ENCODE results near the gene CITED4.

The CITED4 gene

DNA sequence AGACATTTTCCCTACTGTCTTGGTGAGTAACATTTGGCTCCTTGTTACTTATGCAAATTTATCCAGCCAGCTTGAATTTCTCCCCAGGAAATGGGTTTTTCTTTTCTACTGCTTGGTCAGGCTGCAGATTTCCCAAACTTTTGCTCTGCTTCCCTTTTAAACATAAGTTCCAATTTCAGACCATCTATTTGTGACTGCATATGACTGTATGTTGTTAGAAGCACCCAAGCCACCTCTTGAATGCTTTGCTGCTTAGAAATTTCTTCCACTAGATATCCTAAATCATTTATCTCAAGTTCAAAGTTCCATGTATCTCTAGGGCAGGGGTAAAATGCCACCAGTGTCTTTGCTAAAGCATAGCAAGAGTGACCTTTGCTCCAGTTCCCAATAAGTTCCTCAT lies 32.3 kb upstream of the CITED4 start:
- Mint-ChIP-seq H3K27ac (no peak overlapping the region), H3K4me3 (no peak overlapping the region), H3K4me1 (peaks cover 13% of the 10 kb centered on the region), H3K9me3 (peaks cover 18% of the 10 kb centered on the region), H3K36me3 (no peaks in the 10 kb centered on the region)
- DNase-seq (ENCODE audit: low spot score in 2 of 2) = no peak
- no peak for ATAC-seq

- peaks cover 13% of the 10 kb centered on the region for H3K4me1 Mint-ChIP-seq
Observed at GRCh38 chr1:40893946-40894345, 31.8 kb upstream of the CITED4 start.

GRCh38 chr1:40892354-40892753 lies 30.2 kb upstream of the CITED4 start:
- no peak for ATAC-seq
- Mint-ChIP-seq H3K36me3 (no peaks in the 10 kb centered on the region), H3K27ac (no peak overlapping the region), H3K4me1 (peaks cover 6% of the 10 kb centered on the region), H3K9me3 (peaks cover 18% of the 10 kb centered on the region), H3K4me3 (no peak overlapping the region)
- no peak for DNase-seq (ENCODE audit: low spot score in 2 of 2)

More at GRCh38 chr1:40893946-40894345, 31.8 kb upstream of the CITED4 start:
- H3K36me3 Mint-ChIP-seq = no peaks in the 10 kb centered on the region
- peaks cover 18% of the 10 kb centered on the region for H3K9me3 Mint-ChIP-seq
- no peak overlapping the region for H3K27ac Mint-ChIP-seq
- DNase-seq (ENCODE audit: low spot score in 2 of 2) = no peak
- H3K4me3 Mint-ChIP-seq = no peak overlapping the region
- ATAC-seq = no peak

DNA sequence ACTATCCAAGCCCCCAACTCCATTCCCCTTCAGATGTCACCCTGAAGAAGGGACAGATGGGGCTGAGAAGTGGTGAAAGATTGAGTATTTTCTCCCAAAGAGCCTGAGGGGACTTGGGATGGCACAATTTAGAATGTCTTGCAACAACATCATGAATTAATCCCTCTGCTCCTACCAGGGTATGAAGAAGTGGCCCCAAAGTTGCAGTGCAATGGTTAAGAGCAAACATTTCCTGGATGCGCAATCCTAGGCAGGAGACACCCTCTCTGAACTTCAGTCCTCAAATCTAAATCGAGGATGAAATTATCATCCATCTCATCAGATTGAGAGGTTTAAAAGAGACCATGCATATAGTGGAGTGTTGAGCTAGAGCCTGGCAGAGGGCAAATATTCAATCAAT lies 28.6 kb upstream of the CITED4 start:
- ATAC-seq (no peak), DNase-seq (ENCODE audit: low spot score in 2 of 2) (no peak)
- Mint-ChIP-seq H3K27ac (no peak overlapping the region), H3K36me3 (no peaks in the 10 kb centered on the region), H3K9me3 (peaks cover 18% of the 10 kb centered on the region), H3K4me1 (peaks cover 6% of the 10 kb centered on the region), H3K4me3 (no peak overlapping the region)

DNA sequence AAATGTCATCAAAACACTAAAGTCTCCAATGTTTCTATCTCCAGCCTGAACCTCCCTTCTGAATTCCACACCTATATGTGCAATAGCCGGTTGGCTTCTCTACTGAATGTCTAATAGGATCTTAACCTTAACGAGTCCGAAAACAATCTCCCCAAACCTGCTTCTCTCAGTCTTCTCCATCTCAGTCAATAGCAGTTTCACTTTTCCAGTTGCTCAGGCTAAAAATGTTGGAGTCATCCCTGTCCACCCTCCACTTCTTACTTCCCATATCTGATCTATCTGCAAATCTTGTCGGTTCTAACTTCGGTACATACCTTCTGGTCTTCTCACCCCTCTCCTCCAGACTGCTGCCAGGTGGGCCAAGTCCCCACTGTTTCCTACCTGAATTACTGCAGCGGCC lies 25.5 kb upstream of the CITED4 start:
- ATAC-seq (no peak), DNase-seq (ENCODE audit: low spot score in 2 of 2) (no peak)
- H3K4me3 Mint-ChIP-seq = no peak overlapping the region
- no peaks in the 10 kb centered on the region for H3K36me3 Mint-ChIP-seq
- no peaks in the 10 kb centered on the region for H3K9me3 Mint-ChIP-seq
- H3K4me1 Mint-ChIP-seq = peaks cover 6% of the 10 kb centered on the region
- no peak overlapping the region for H3K27ac Mint-ChIP-seq

GRCh38 chr1:40887012-40887378 lies 24.8 kb upstream of the CITED4 start:
- peak overlapping the region; percentile 12 for H3K27ac Mint-ChIP-seq
- H3K36me3 Mint-ChIP-seq = no peaks in the 10 kb centered on the region
- no peaks in the 10 kb centered on the region for H3K9me3 Mint-ChIP-seq
- no peak overlapping the region for H3K4me3 Mint-ChIP-seq
- ATAC-seq (no peak), DNase-seq (ENCODE audit: low spot score in 2 of 2) (no peak)
- peaks cover 6% of the 10 kb centered on the region for H3K4me1 Mint-ChIP-seq

DNA sequence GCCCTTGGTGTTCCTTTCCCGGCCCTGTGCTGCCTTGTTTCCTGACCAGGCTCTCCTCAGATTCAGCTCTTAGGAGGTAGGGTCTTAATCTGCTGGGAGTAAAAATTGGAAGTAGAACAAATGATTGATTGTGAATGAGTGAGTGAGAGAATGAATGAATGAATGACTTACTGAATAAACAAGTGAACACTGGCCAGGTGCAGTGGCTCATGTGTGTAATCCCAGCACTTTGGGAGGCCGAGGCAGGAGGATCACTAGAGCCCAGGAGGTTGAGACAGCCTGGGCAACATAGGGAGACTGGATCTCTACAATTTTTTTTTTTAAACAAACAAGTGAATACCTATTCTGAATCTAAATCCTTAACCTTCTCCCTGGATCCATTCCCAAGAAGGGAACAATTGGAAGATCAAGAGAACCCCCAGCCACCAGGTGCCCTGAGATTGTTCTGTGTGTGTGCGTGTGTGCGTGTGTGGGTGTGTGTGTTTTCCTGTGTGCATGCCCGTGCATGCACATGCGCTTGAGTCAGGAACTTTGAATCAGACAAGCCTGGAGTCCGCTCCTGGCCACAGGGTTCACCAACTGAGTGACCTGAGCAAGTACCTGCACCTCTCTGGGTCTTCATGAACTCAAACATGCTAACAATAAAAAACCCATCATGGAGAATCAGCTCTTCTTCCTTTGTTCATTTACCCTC lies 24.3 kb upstream of the CITED4 start:
- H3K4me1 Mint-ChIP-seq = peaks cover 6% of the 10 kb centered on the region
- no peak for DNase-seq (ENCODE audit: low spot score in 2 of 2)
- H3K36me3 Mint-ChIP-seq = no peaks in the 10 kb centered on the region
- peak overlapping the region; percentile 12 for H3K27ac Mint-ChIP-seq
- H3K4me3 Mint-ChIP-seq = no peak overlapping the region
- ATAC-seq = peak; percentile 47
- no peaks in the 10 kb centered on the region for H3K9me3 Mint-ChIP-seq

DNA sequence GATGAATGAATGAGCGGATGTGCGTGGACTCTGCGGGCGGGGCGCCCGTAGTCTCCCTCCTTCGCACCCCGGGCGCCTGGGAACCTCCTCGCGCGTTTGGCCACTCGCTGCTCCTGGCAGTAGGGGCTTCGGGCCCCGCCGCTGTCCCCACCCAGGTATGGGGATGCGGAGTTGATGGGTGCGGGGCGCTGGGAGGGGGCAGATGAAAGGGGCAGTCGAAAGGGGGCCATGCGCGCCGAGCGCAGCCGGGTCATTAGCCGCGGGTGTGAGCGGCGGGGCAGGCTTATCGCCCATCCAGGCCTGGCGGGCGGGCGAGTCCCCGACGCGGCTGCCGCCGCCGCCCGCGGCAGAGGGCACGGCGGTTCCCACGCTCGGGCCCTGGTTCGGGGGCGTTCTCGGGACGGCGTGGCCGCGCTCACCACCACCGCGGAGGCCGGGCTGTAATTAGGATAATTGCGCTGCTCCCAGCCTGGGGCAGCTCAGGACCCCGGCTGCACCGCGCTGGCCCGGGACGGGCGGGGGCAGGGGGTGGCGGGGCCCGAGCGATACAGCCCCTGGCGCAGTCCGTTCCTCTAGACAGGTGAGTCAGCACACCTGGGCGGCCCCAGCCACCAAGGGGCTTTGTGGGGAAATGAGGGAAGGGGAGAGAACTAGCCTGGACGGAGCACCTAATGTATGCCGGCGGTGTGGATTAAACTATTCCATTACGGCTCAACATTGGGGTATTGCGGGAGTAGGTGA lies 22.1 kb upstream of the CITED4 start:
- H3K4me3 Mint-ChIP-seq = peak overlapping the region; percentile 19

DNA sequence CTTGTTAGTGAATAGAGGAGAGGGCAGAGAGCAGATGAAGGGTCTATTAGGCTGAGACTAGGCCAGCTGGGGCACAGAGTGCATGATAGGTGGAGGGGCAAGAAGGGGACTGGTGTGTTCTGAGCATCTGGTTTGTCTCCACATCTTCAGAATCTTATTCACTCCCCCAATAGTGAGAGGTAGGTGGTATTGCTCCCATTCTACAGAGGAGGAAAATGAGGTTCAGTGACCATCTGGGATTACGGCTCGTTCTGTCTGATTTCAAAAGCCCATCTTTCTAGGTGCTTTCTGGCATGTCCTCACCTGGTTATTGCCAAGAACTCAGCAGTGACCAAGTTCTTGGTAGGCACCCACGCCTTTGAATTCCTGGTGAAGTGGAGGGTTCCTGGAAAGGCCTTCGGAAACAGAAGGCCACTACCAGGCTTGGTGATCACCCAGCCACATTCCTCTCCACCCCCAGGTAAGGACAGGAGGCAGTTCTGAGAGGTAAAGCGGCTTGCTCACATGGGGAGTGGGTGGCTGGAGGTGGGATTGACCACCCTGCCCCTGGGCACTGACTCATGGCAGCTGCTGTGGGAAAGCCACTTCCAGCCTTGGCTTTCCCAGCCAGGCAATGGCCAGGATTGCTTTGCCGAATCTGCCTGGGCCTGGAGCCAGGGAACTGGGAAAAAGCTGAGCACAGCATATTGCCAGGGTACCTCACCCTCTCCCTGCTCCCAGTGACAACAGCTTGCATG lies 18.8 kb upstream of the CITED4 start:
- Mint-ChIP-seq H3K4me3 (no peak overlapping the region), H3K9me3 (peaks cover under 1% of the 10 kb centered on the region), H3K27ac (no peak overlapping the region), H3K36me3 (no peaks in the 10 kb centered on the region), H3K4me1 (peaks cover 24% of the 10 kb centered on the region)
- DNase-seq (ENCODE audit: low spot score in 2 of 2) (no peak), ATAC-seq (no peak)

More for the DNA sequence above, 22.1 kb upstream of the CITED4 start:
- no peak for DNase-seq (ENCODE audit: low spot score in 2 of 2)
- Mint-ChIP-seq H3K4me1 (peaks cover 6% of the 10 kb centered on the region), H3K9me3 (no peaks in the 10 kb centered on the region), H3K36me3 (no peaks in the 10 kb centered on the region), H3K27ac (no peak overlapping the region)
- no peak for ATAC-seq

DNA sequence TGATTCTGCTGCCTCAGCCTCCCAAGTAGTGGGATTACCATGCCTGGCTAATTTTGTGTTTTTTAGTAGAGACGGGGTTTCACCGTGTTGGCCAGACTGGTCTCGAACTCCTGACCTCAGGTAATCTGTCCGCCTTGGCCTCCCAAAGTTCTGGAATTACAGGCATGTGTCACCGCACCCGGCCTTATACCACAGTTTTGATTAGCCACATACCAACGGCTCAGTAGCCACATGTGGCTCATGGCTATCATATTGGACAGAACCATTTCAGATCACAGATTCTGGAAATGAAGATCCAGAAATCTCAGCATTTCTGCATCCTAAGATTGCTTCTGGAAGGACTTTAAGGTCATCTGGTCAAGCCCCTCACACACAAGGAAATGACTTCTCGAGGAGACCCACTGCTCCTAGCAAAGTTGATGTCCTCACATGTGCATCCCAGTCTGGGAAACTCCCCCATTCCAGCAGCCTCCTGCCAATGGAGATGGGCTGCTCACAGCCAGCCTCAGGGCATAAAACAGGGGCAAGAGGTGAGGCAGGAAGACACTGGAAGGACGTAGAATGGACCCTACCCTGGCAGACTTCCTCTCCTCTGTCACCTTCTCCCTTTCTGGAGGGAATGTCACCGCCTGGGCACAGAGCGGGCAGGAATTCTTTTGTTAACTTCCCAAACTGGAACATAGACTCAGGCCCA lies 17.5 kb upstream of the CITED4 start:
- H3K27ac Mint-ChIP-seq = no peak overlapping the region
- no peak overlapping the region for H3K4me3 Mint-ChIP-seq
- H3K9me3 Mint-ChIP-seq = peaks cover 3% of the 10 kb centered on the region
- ATAC-seq = no peak
- H3K4me1 Mint-ChIP-seq = peaks cover 36% of the 10 kb centered on the region
- no peaks in the 10 kb centered on the region for H3K36me3 Mint-ChIP-seq
- DNase-seq (ENCODE audit: low spot score in 2 of 2) = no peak

- Mint-ChIP-seq H3K4me3 (no peak overlapping the region), H3K9me3 (peaks cover 3% of the 10 kb centered on the region), H3K4me1 (peaks cover 36% of the 10 kb centered on the region), H3K27ac (no peak overlapping the region), H3K36me3 (no peaks in the 10 kb centered on the region)
- DNase-seq (ENCODE audit: low spot score in 2 of 2) (no peak), ATAC-seq (no peak)
Observed at GRCh38 chr1:40878906-40879305, 16.7 kb upstream of the CITED4 start.

- DNase-seq (ENCODE audit: low spot score in 2 of 2) = no peak
- no peak for ATAC-seq
- no peaks in the 10 kb centered on the region for H3K36me3 Mint-ChIP-seq
- no peak overlapping the region for H3K4me3 Mint-ChIP-seq
- peaks cover 3% of the 10 kb centered on the region for H3K9me3 Mint-ChIP-seq
- peak overlapping the region; percentile 61 for H3K27ac Mint-ChIP-seq
- H3K4me1 Mint-ChIP-seq = peaks cover 41% of the 10 kb centered on the region
Observed at GRCh38 chr1:40877698-40878097, 15.5 kb upstream of the CITED4 start.

- no peak overlapping the region for H3K4me3 Mint-ChIP-seq
- H3K27ac Mint-ChIP-seq = peak overlapping the region; percentile 61
- peaks cover 41% of the 10 kb centered on the region for H3K4me1 Mint-ChIP-seq
- H3K36me3 Mint-ChIP-seq = no peaks in the 10 kb centered on the region
- ATAC-seq (no peak), DNase-seq (ENCODE audit: low spot score in 2 of 2) (no peak)
- H3K9me3 Mint-ChIP-seq = peaks cover 3% of the 10 kb centered on the region
Observed at GRCh38 chr1:40876891-40877290, 14.7 kb upstream of the CITED4 start.

DNA sequence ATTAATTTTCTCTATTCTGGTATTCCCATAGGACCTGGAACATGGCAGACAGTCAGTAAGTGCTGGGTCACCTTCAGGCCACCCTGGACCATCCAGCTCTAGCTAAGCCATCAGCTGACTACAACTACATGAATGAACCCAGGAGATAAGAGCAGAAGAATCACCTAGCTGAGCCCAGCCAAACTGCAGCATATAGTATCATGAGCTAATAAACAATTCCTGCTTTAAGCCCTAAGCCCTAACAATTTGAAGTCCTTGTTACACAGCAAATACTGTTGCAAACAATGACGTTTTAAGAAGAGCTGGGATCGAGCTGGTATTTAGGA lies 14.2 kb upstream of the CITED4 start:
- peaks cover 41% of the 10 kb centered on the region for H3K4me1 Mint-ChIP-seq
- no peak for ATAC-seq
- no peak overlapping the region for H3K27ac Mint-ChIP-seq
- H3K36me3 Mint-ChIP-seq = no peaks in the 10 kb centered on the region
- no peak overlapping the region for H3K4me3 Mint-ChIP-seq
- DNase-seq (ENCODE audit: low spot score in 2 of 2) = no peak
- H3K9me3 Mint-ChIP-seq = peaks cover 3% of the 10 kb centered on the region

DNA sequence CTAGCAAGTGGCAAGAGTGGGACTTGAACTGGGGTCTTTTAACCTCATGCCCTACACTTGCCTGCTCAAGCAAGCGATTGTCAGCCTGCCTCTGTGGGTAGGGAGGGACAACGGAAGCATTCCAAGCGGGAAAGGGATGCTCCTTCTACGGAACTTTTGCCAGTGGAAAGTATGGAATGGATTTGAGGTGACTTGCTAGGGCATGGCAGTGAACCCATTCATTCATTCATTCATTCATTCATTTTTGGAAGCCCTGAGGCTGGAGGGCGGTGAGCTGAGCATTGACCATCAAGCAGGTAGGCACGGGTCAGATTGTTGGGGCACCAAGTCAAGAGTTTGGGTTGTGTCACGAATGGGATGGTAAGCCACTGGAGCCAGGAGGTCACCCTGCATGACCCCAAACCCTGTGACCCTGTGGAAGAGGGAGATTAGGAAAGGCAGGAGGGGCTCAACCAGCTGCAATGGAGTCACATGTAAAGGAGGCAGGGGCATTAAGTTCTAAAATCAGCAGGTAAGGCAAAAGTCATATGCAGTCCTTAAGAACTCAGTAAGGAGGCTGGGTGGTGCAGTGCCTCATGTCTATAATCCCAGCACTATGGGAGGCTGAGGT lies 11.8 kb upstream of the CITED4 start:
- peak overlapping the region; percentile 49 for H3K27ac Mint-ChIP-seq
- no peak overlapping the region for H3K4me3 Mint-ChIP-seq
- peaks cover 3% of the 10 kb centered on the region for H3K9me3 Mint-ChIP-seq
- ATAC-seq = no peak
- DNase-seq (ENCODE audit: low spot score in 2 of 2) = no peak
- no peaks in the 10 kb centered on the region for H3K36me3 Mint-ChIP-seq
- peaks cover 42% of the 10 kb centered on the region for H3K4me1 Mint-ChIP-seq
